ENCODE measurements around the gene CYS1. TPM values are rescaled to one million over a fixed set of nuclear protein-coding genes. Genes with fewer than 3 reads are reported as not detected.

CYS1 gene
- total RNA-seq, 2 experiments from 2014 or later, result 0.68 TPM; not detected in 1

DNA sequence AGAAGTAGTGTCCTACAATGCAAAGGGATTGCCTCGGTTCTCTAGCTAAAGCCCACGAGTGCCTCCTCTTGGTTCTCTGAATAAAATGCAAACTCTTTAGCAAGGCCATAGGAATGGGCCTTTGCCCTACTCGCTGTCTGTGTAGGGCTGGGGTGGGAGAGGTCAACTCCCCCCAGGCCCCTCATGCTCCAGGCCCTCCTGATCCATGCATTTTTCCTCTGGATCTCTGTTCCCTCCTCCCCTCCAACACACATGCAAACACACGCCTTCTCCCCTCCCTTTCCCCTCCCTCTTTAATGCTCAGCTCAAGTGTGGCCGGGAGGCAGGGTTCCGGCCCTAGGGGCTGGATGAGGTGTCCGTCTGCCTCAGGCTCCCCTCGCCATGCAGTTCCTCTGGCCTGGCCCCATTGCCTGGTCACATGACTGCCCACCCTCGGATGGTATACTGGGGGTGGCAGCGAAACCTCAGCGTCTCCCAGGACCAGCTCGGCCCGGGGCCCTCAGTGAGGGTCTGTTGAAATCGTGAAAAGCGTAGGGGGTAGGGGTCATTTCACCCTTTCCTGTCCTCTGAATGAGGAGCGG, 51.7 kb downstream of the CYS1 start:
- no peaks in the 10 kb centered on the region for H3K9me2 ChIP-seq (ENCODE audit: insufficient read depth, low read length)
- H3K4me2 ChIP-seq (ENCODE audit: low read length), result no peak overlapping the region
- no peak overlapping the region for H3K27ac ChIP-seq (ENCODE audit: low read depth, low read length, poor library complexity, severe bottlenecking)
- TF ChIP-seq, protein P1, sequence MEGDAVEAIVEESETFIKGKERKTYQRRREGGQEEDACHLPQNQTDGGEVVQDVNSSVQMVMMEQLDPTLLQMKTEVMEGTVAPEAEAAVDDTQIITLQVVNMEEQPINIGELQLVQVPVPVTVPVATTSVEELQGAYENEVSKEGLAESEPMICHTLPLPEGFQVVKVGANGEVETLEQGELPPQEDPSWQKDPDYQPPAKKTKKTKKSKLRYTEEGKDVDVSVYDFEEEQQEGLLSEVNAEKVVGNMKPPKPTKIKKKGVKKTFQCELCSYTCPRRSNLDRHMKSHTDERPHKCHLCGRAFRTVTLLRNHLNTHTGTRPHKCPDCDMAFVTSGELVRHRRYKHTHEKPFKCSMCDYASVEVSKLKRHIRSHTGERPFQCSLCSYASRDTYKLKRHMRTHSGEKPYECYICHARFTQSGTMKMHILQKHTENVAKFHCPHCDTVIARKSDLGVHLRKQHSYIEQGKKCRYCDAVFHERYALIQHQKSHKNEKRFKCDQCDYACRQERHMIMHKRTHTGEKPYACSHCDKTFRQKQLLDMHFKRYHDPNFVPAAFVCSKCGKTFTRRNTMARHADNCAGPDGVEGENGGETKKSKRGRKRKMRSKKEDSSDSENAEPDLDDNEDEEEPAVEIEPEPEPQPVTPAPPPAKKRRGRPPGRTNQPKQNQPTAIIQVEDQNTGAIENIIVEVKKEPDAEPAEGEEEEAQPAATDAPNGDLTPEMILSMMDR (conservative IDR thresholded peaks at IDR 0.05; ENCODE audit: low read length), result peak; percentile 58
- TF ChIP-seq EZH2phosphoT487 (IDR thresholded peaks at IDR 0.05; ENCODE audit: borderline replicate concordance, low read depth, low read length), result no peak
- no peak overlapping the region for H2AFZ ChIP-seq (ENCODE audit: low read length)
- no peaks in the 10 kb centered on the region for H4K20me1 ChIP-seq (ENCODE audit: insufficient read depth, low read length)
- H3K4me1 ChIP-seq (ENCODE audit: insufficient read depth, low read length, poor library complexity, severe bottlenecking), result no peaks in the 10 kb centered on the region
- ChIA-PET CTCF (ENCODE audit: unreplicated experiment) (no interaction called here), POLR2A (no interaction called here)
- intact Hi-C loops (cut with micrococcal nuclease; ENCODE audit: unreplicated experiment), result loop anchor here (5.0 kb wide), 1 partner anchor 216 kb away; no protein-coding TSS in a partner anchor
- no peaks in the 10 kb centered on the region for H3K9me3 ChIP-seq (ENCODE audit: low read length)
- DNase-seq (ENCODE audit: low spot score), result peak; percentile 15
- BruUV-seq (replicated peaks), result no TSS peak
- no peaks in the 10 kb centered on the region for H3K36me3 ChIP-seq (ENCODE audit: insufficient read depth, low read length)
- H3K79me2 ChIP-seq (ENCODE audit: insufficient read depth, low read depth, low read length), result no peaks in the 10 kb centered on the region
- H3K4me3 ChIP-seq (ENCODE audit: low read depth, low read length, poor library complexity, severe bottlenecking), result no peak overlapping the region

DNA sequence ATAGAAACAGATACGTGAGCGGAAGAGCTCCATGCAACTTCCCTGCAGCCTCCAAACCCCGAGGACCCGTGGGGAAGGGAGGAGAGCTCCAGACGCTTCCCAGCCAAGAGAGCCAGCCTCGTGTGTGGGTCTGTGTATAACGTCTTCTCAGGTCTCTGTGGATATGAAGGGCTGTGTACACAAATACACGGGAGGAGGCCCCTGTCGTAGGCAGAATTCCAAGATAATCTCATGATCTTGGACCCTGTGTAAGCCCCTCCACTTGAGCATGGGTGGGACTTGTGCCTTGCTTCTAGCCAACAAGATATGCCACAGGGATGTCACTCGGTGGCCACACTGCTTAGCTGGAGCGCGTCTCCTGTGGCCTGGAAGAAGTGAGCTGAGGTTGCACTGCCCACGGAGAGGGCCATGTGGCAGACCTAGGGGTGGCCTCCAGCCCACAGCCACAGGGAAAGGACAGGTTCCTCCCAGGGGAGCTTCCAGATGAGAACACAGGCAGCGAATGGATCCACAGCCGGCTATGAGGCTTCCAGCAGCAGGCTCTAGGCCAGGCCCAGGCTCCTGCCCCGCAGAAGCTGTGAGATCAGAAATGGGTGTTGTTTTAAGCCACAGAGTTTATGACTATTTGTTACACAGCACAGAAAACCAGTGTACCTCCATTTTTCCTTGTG, 52.4 kb downstream of the CYS1 start:
- no peak overlapping the region for H3K4me3 ChIP-seq (ENCODE audit: low read depth, low read length, poor library complexity, severe bottlenecking)

More for the DNA sequence above, 52.4 kb downstream of the CYS1 start:
- Histone ChIP-seq H3K9me3 (ENCODE audit: low read length) (no peaks in the 10 kb centered on the region), H3K36me3 (ENCODE audit: insufficient read depth, low read length) (no peaks in the 10 kb centered on the region), H3K9me2 (ENCODE audit: insufficient read depth, low read length) (no peaks in the 10 kb centered on the region), H3K4me2 (ENCODE audit: low read length) (no peak overlapping the region), H3K79me2 (ENCODE audit: insufficient read depth, low read depth, low read length) (no peaks in the 10 kb centered on the region), H3K27ac (ENCODE audit: low read depth, low read length, poor library complexity, severe bottlenecking) (no peak overlapping the region), H4K20me1 (ENCODE audit: insufficient read depth, low read length) (no peaks in the 10 kb centered on the region), H3K4me1 (ENCODE audit: insufficient read depth, low read length, poor library complexity, severe bottlenecking) (no peaks in the 10 kb centered on the region), H2AFZ (ENCODE audit: low read length) (no peak overlapping the region)
- no peak for DNase-seq (ENCODE audit: low spot score)
- intact Hi-C loops (cut with micrococcal nuclease; ENCODE audit: unreplicated experiment), result loop anchor here (5.0 kb wide), 1 partner anchor 215 kb away; no protein-coding TSS in a partner anchor
- CTCF ChIA-PET (ENCODE audit: unreplicated experiment), result no interaction called here
- BruUV-seq (replicated peaks), result no TSS peak
- POLR2A ChIA-PET, result interaction anchor here (0.6 kb wide), 1 partner anchor 1483 kb away, joined by 5 read pairs; no protein-coding TSS in a partner anchor
- TF ChIP-seq EZH2phosphoT487 (IDR thresholded peaks at IDR 0.05; ENCODE audit: borderline replicate concordance, low read depth, low read length), result no peak
- TF ChIP-seq, protein P1 (conservative IDR thresholded peaks at IDR 0.05; ENCODE audit: low read length), result no peak
